ENCODE results near the gene NABP2. TPM values are rescaled to one million over a fixed set of nuclear protein-coding genes. Genes with fewer than 3 reads are reported as not detected.

The NABP2 gene
- total and polyA plus RNA-seq, 2 donors (not counting 1 experiment from before 2014, with no cell fraction given): 29.2 to 39.7 TPM

GRCh38 chr12:56231184-56231582, 7.0 kb downstream of the NABP2 start:
- no peaks in the 10 kb centered on the region for H3K79me2 ChIP-seq (ENCODE audit: control insufficient read depth, insufficient read depth, low read length)
- no peaks in the 10 kb centered on the region for H3K9me3 ChIP-seq (ENCODE audit: control insufficient read depth, insufficient read depth, low read depth, low read length)
- no peaks in the 10 kb centered on the region for H3K4me1 ChIP-seq (ENCODE audit: control insufficient read depth, extremely low read depth, insufficient read depth, low read length)
- H3K4me3 ChIP-seq (replicated peaks in 1 of 4; ENCODE audit: control extremely low read depth in 1 of 4, insufficient read depth in 1 of 4, low read depth in 3 of 4, low read length in 4 of 4): no peak overlapping the region
- no peak overlapping the region for H2AFZ ChIP-seq (ENCODE audit: low read length)
- no peak overlapping the region for H3K27ac ChIP-seq (ENCODE audit: insufficient read depth, low read length)
- DNase-seq (ENCODE audit: low read depth in 2 of 2): no peak
- no peaks in the 10 kb centered on the region for H3K27me3 ChIP-seq (ENCODE audit: control insufficient read depth, insufficient read depth, low read length)
- H3K36me3 ChIP-seq (ENCODE audit: control insufficient read depth, insufficient read depth, low read length): peaks cover 1% of the 10 kb centered on the region
- no peaks in the 10 kb centered on the region for H4K20me1 ChIP-seq (ENCODE audit: control insufficient read depth, extremely low read depth, insufficient read depth, low read length)
- no peak for TF ChIP-seq EZH2 (IDR thresholded peaks at IDR 0.05; ENCODE audit: low read length, missing control alignments)
- no peak for TF ChIP-seq CTCF (conservative IDR thresholded peaks at IDR 0.05 in 1 of 2, IDR thresholded peaks at IDR 0.05 in 1 of 2; ENCODE audit: low read depth in 1 of 2, low read length in 2 of 2)
- no peak overlapping the region for H3K9ac ChIP-seq (ENCODE audit: insufficient read depth, low read length)
- H3K4me2 ChIP-seq (ENCODE audit: extremely low read depth, insufficient read depth, low read length): no peak overlapping the region

GRCh38 chr12:56234746-56235436, 10.7 kb downstream of the NABP2 start:
- no peak overlapping the region for H3K9ac ChIP-seq (ENCODE audit: insufficient read depth, low read length)
- H3K4me3 ChIP-seq (replicated peaks in 1 of 4; ENCODE audit: control extremely low read depth in 1 of 4, insufficient read depth in 1 of 4, low read depth in 3 of 4, low read length in 4 of 4): no peak overlapping the region
- no peak overlapping the region for H3K4me2 ChIP-seq (ENCODE audit: extremely low read depth, insufficient read depth, low read length)
- H3K4me1 ChIP-seq (ENCODE audit: control insufficient read depth, extremely low read depth, insufficient read depth, low read length): no peaks in the 10 kb centered on the region
- H3K79me2 ChIP-seq (ENCODE audit: control insufficient read depth, insufficient read depth, low read length): no peaks in the 10 kb centered on the region
- H3K36me3 ChIP-seq (ENCODE audit: control insufficient read depth, insufficient read depth, low read length): peaks cover 4% of the 10 kb centered on the region
- H3K27ac ChIP-seq (ENCODE audit: insufficient read depth, low read length): no peak overlapping the region
- no peaks in the 10 kb centered on the region for H4K20me1 ChIP-seq (ENCODE audit: control insufficient read depth, extremely low read depth, insufficient read depth, low read length)
- no peak for TF ChIP-seq EZH2 (IDR thresholded peaks at IDR 0.05; ENCODE audit: low read length, missing control alignments)
- TF ChIP-seq CTCF (conservative IDR thresholded peaks at IDR 0.05 in 1 of 2, IDR thresholded peaks at IDR 0.05 in 1 of 2; ENCODE audit: low read depth in 1 of 2, low read length in 2 of 2): no peak
- H3K9me3 ChIP-seq (ENCODE audit: control insufficient read depth, insufficient read depth, low read depth, low read length): no peaks in the 10 kb centered on the region
- DNase-seq (ENCODE audit: low read depth in 2 of 2): no peak
- H3K27me3 ChIP-seq (ENCODE audit: control insufficient read depth, insufficient read depth, low read length): no peaks in the 10 kb centered on the region
- no peak overlapping the region for H2AFZ ChIP-seq (ENCODE audit: low read length)

- DNase-seq (ENCODE audit: low read depth in 2 of 2): no peak
- H3K36me3 ChIP-seq (ENCODE audit: control insufficient read depth, insufficient read depth, low read length): peaks cover 8% of the 10 kb centered on the region
- H3K9ac ChIP-seq (ENCODE audit: insufficient read depth, low read length): no peak overlapping the region
- no peaks in the 10 kb centered on the region for H3K27me3 ChIP-seq (ENCODE audit: control insufficient read depth, insufficient read depth, low read length)
- no peak overlapping the region for H3K4me3 ChIP-seq (replicated peaks in 1 of 4; ENCODE audit: control extremely low read depth in 1 of 4, insufficient read depth in 1 of 4, low read depth in 3 of 4, low read length in 4 of 4)
- H4K20me1 ChIP-seq (ENCODE audit: control insufficient read depth, extremely low read depth, insufficient read depth, low read length): no peaks in the 10 kb centered on the region
- no peaks in the 10 kb centered on the region for H3K79me2 ChIP-seq (ENCODE audit: control insufficient read depth, insufficient read depth, low read length)
- H3K9me3 ChIP-seq (ENCODE audit: control insufficient read depth, insufficient read depth, low read depth, low read length): no peaks in the 10 kb centered on the region
- H3K4me2 ChIP-seq (ENCODE audit: extremely low read depth, insufficient read depth, low read length): no peak overlapping the region
- TF ChIP-seq EZH2 (IDR thresholded peaks at IDR 0.05; ENCODE audit: low read length, missing control alignments): no peak
- TF ChIP-seq CTCF (conservative IDR thresholded peaks at IDR 0.05 in 1 of 2, IDR thresholded peaks at IDR 0.05 in 1 of 2; ENCODE audit: low read depth in 1 of 2, low read length in 2 of 2): no peak
- H3K27ac ChIP-seq (ENCODE audit: insufficient read depth, low read length): no peak overlapping the region
- H2AFZ ChIP-seq (ENCODE audit: low read length): no peak overlapping the region
- H3K4me1 ChIP-seq (ENCODE audit: control insufficient read depth, extremely low read depth, insufficient read depth, low read length): no peaks in the 10 kb centered on the region
Measured at GRCh38 chr12:56236091-56236490, 11.9 kb downstream of the NABP2 start.
